Thyroid gland (tissue), 4 donors: ENCODE measurements around the gene PDIA2. TPM values are rescaled to one million over a fixed set of nuclear protein-coding genes. Genes with fewer than 3 reads are reported as not detected.
"Not testable (repeated sequence)": the region's sequence is repeated elsewhere in the genome, so short reads cannot be mapped to it uniquely, and the experiment has no call there.

Source experiments
- DNase-seq, 2 donors: peaks; one replicate each; pipeline ENCODE4 v3.0.0-alpha.2; 2019
- H3K27ac ChIP-seq, 3 donors: fragments of 200-600 bp; sonication (generic); 1 replicate in 2 of 3; 2 replicates in 1 of 3; pipeline ENCODE4 v1.5.1; 2016 to 2019; ENCODE audit warnings: mild to moderate bottlenecking in 1 of 3, moderate library complexity in 1 of 3
- H3K27me3 ChIP-seq: fragments of 200-600 bp; sonication (generic); one replicate; pipeline ENCODE4 v1.5.1; 2019
- H3K36me3 ChIP-seq, 2 donors: fragments of 200-600 bp; sonication (generic); one replicate each; pipeline ENCODE4 v1.5.1; 2016 to 2019
- H3K4me1 ChIP-seq, 2 donors: fragments of 200-600 bp; sonication (generic); one replicate each; pipeline ENCODE4 v1.5.1; 2017 to 2019
- H3K4me3 ChIP-seq, 3 donors: fragments of 200-600 bp; sonication (generic); replicated peaks in 1 of 3; 1 replicate in 2 of 3; 2 replicates in 1 of 3; pipeline ENCODE4 v1.5.1; 2016; ENCODE audit warnings: mild to moderate bottlenecking in 1 of 3
- H3K9me3 ChIP-seq: fragments of 200-600 bp; sonication (generic); one replicate; pipeline ENCODE4 v1.5.1; 2017
- POLR2A ChIP-seq, 2 donors: fragments of 450-650 bp; IDR thresholded peaks; one replicate each; pipeline ENCODE4 v1.6.1; 2017; ENCODE audit warnings: antibody characterized with exemption in 2 of 2, mild to moderate bottlenecking in 2 of 2, moderate library complexity in 1 of 2
- WGBS, 2 donors: methylation state at CpG; one replicate each; pipeline ENCODE4 v1.1.5; 2017; 5-methylcytosine and 5-hydroxymethylcytosine counted together
- intact Hi-C: fragments of 100-400 bp; cut with DNase I; formaldehyde crosslinking; loops from one replicate; pipeline ENCODE4 v1.15.1; 2023
- total RNA-seq, 4 donors: library from RNA; depleted of rRNA; stranded (reverse); fragments of >200 nt; gene quantifications; one replicate each; pipeline ENCODE4 v1.2.3, GENCODE V29; 2016
- TF ChIP-seq, protein P1 (sequence below), 6 experiments: fragments of 200-600 bp in 3 of 6; fragments of 450-650 bp in 3 of 6; sonication (generic) in 3 of 6; IDR thresholded peaks; one replicate each; pipeline ENCODE4 v1.5.1; 2016 to 2019; ENCODE audit warnings: antibody characterized with exemption in 6 of 6, mild to moderate bottlenecking in 2 of 6, inconsistent platforms in 1 of 6, moderate library complexity in 1 of 6

Gene PDIA2
- total RNA-seq, 4 donors from 2014 or later: 0.81 TPM; not detected in 3

DNA sequence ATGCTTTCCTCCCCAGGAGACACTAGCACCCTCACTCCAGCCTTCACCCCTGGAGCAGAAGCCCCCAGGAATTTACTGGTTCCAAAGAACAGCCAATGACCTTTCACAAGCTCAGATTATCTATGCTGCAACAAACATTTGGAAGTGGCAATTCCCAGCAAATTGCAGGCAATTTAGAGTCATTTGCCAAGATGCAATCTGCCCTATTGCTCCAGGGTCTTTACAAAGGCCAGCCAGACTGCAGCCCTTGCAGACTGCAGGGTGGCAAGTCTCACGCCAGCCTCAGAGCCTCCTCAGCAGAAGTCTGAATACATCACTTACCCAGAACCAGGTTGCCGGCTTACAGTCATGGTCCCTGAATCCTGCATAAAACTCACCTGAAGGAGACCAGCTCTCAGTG lies 47.8 kb downstream of the PDIA2 start:
- Histone ChIP-seq H3K27ac (no peak overlapping the region), H3K36me3 (no peaks in the 10 kb centered on the region), H3K4me3 (no peak overlapping the region), H3K27me3 (no peaks in the 10 kb centered on the region), H3K9me3 (no peaks in the 10 kb centered on the region), H3K4me1 (peaks cover 16% of the 10 kb centered on the region in 2 donors)
- no peak for TF ChIP-seq POLR2A (IDR thresholded peaks at IDR 0.05)
- TF ChIP-seq, protein P1, sequence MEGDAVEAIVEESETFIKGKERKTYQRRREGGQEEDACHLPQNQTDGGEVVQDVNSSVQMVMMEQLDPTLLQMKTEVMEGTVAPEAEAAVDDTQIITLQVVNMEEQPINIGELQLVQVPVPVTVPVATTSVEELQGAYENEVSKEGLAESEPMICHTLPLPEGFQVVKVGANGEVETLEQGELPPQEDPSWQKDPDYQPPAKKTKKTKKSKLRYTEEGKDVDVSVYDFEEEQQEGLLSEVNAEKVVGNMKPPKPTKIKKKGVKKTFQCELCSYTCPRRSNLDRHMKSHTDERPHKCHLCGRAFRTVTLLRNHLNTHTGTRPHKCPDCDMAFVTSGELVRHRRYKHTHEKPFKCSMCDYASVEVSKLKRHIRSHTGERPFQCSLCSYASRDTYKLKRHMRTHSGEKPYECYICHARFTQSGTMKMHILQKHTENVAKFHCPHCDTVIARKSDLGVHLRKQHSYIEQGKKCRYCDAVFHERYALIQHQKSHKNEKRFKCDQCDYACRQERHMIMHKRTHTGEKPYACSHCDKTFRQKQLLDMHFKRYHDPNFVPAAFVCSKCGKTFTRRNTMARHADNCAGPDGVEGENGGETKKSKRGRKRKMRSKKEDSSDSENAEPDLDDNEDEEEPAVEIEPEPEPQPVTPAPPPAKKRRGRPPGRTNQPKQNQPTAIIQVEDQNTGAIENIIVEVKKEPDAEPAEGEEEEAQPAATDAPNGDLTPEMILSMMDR (IDR thresholded peaks at IDR 0.05): no peak
- no peak for DNase-seq
- intact Hi-C loops: no loop called here
- WGBS, 2 donors: 85 to 91% methylated on average over 2 of the region's 2 CpGs

- H3K4me3 ChIP-seq, H3K36me3 ChIP-seq, DNase-seq, H3K27me3 ChIP-seq, intact Hi-C loops, H3K27ac ChIP-seq, H3K9me3 ChIP-seq: not testable (repeated sequence)
- WGBS, 2 donors: 81 to 82% methylated on average over 6 of the region's 6 CpGs
- peaks cover 16% of the 10 kb centered on the region in 2 donors for H3K4me1 ChIP-seq
Observed at GRCh38 chr16:331181-331814, 48.3 kb downstream of the PDIA2 start.

DNA sequence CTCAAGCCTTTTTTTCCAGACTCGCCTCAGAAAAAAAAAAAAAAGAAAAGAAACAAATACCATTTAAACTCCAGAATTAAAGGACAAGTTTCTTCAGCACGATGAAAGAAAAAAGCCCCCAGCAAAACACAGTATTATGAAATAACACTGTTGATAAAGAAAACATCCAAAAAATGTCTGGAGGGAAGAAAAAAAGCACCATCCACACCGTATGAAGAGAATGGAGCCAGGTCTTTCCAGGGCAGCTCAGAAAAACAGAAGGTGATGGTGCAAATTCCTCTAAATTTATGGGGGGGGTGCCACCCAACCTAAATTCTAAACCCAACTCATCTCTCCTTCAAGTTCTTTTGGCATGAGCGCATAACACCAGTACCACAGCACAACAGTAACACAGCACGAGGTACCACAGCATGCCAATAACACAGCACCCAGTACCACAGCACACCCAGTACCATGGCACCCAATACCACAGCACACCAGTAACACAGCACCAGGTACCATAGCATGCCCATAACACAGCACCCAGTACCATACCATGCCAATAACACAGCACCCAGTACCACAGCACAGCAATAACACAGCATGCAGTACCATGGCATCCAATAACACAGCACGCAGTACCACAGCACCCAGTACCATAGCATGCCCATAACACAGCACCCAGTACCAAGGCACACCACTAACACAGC lies 50.6 kb downstream of the PDIA2 start:
- 82 to 85% methylated on average over 6 of the region's 6 CpGs for WGBS, 2 donors
- no peak for DNase-seq
- Histone ChIP-seq H3K36me3 (no peaks in the 10 kb centered on the region), H3K27ac (no peak overlapping the region), H3K4me1 (no peaks in the 10 kb centered on the region), H3K4me3 (no peak overlapping the region), H3K27me3 (no peaks in the 10 kb centered on the region), H3K9me3 (no peaks in the 10 kb centered on the region)
- TF ChIP-seq, protein P1 (IDR thresholded peaks at IDR 0.05): no peak
- TF ChIP-seq POLR2A (IDR thresholded peaks at IDR 0.05): no peak
- intact Hi-C loops: no loop called here

DNA sequence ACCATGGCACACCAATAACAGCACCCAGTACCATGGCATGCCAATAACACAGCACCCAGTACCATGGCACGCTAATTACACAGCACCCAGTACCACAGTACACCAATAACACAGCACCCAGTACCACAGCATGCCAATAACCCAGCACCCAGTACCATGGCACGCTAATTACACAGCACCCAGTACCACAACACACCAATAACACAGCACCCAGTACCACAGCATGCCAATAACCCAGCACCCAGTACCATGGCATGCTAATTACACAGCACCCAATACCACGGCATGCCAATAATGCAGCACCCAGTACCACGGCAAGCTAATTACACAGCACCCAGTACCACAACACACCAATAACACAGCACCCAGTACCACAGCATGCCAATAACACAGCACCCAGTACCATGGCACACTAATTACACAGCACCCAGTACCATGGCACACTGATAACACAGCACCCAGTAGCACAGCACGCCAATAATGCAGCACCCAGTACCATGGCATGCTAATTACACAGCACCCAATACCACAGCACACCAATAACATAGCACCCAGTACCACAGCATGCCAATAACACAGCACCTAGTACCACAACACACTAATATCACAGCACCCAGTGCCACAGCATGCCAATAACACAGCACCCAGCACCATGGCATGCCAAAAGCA lies 51.3 kb downstream of the PDIA2 start:
- H3K9me3 ChIP-seq, DNase-seq, H3K27ac ChIP-seq, H3K4me1 ChIP-seq, H3K27me3 ChIP-seq, H3K4me3 ChIP-seq, H3K36me3 ChIP-seq, intact Hi-C loops: not testable (repeated sequence)
- WGBS, 2 donors: 88 to 96% methylated on average over 3 to 5 of the region's 5 CpGs

GRCh38 chr16:334861-335632 lies 52.1 kb downstream of the PDIA2 start:
- H3K27me3 ChIP-seq, H3K4me1 ChIP-seq, H3K9me3 ChIP-seq, H3K36me3 ChIP-seq, H3K27ac ChIP-seq, DNase-seq, H3K4me3 ChIP-seq, intact Hi-C loops: not testable (repeated sequence)
- 90 to 93% methylated on average over 11 of the region's 11 CpGs for WGBS, 2 donors

DNA sequence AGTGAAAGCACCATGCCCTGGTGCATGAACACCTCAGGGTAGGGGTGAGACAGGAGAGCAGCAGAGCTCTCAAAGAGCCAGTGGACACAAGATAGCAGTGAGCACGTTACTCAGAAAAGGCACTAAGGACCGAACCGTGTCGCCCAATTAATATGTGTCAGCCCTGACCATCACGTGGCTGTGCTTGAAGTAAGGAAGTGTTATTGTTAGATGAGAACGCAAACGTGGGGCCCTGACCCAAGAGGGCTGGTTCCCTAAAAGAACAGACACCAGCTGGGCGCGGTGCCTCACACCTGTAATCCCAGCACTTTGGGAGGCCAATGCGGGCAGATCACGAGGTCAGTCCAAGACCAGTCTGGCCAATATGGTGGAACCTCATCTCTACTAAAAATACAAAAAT lies 53.3 kb downstream of the PDIA2 start:
- WGBS, 2 donors: 81 to 88% methylated on average over 11 of the region's 11 CpGs
- no peak for TF ChIP-seq POLR2A (IDR thresholded peaks at IDR 0.05)
- TF ChIP-seq, protein P1 (IDR thresholded peaks at IDR 0.05): no peak
- intact Hi-C loops: no loop called here
- no peaks in the 10 kb centered on the region for H3K36me3 ChIP-seq
- H3K9me3 ChIP-seq: no peaks in the 10 kb centered on the region
- H3K4me3 ChIP-seq: no peak overlapping the region
- DNase-seq: no peak
- no peak overlapping the region for H3K27ac ChIP-seq
- no peaks in the 10 kb centered on the region for H3K27me3 ChIP-seq
- H3K4me1 ChIP-seq: no peaks in the 10 kb centered on the region

Other genes starting within 250 kb of the PDIA2 start
- gene POLR3K, start 229.6 kb upstream of the PDIA2 start, total RNA-seq: 1 to 10 TPM; 3.5 to 6.7 (median 4.6) TPM
- 10 to 100 TPM; 16.1 to 53.6 (median 34.8) TPM for gene SNRNP25, start 229.3 kb upstream of the PDIA2 start, total RNA-seq
- 10 to 100 TPM; 20.4 to 35.4 (median 28.4) TPM for gene RHBDF1, start 210.5 kb upstream of the PDIA2 start, total RNA-seq
- 100 to 1,000 TPM in 2 of 4 donors, 10 to 100 TPM in 2; 75.8 to 150 (median 104) TPM for gene MPG, start 204.9 kb upstream of the PDIA2 start, total RNA-seq
- gene NPRL3, start 144.5 kb upstream of the PDIA2 start, total RNA-seq: 10 to 100 TPM; 21.8 to 34.3 (median 26.1) TPM
- gene HBZ, start 130.5 kb upstream of the PDIA2 start, total RNA-seq: not detected
- not detected for gene HBM, start 117.2 kb upstream of the PDIA2 start, total RNA-seq
- 100 to 1,000 TPM in 1 of 4 donors, 10 to 100 TPM in 3; 21.2 to 136 (median 51.3) TPM for gene HBA2, start 110.3 kb upstream of the PDIA2 start, total RNA-seq
- gene HBA1, start 106.5 kb upstream of the PDIA2 start, total RNA-seq: 100 to 1,000 TPM in 1 of 4 donors, 10 to 100 TPM in 1, not detected in 2; 16.5 to 110 TPM
- gene HBQ1, start 102.7 kb upstream of the PDIA2 start, total RNA-seq: not detected
- 100 to 1,000 TPM in 3 of 4 donors, 10 to 100 TPM in 1; 96.6 to 218 (median 149) TPM for gene LUC7L, start 53.7 kb upstream of the PDIA2 start, total RNA-seq
- gene FAM234A, start 48.3 kb upstream of the PDIA2 start, total RNA-seq: 100 to 1,000 TPM in 2 of 4 donors, 10 to 100 TPM in 2; 35.3 to 140 (median 107) TPM
- 1 to 10 TPM in 3 of 4 donors, under 1 TPM in 1; 0.73 to 5.9 (median 3.0) TPM for gene RGS11, start 7.2 kb upstream of the PDIA2 start, total RNA-seq
- not detected for gene ARHGDIG, start 2.6 kb upstream of the PDIA2 start, total RNA-seq
- 10 to 100 TPM; 17.5 to 29.7 (median 26.4) TPM for gene AXIN1, start 69.6 kb downstream of the PDIA2 start, total RNA-seq
- gene MRPL28, start 87.4 kb downstream of the PDIA2 start, total RNA-seq: 100 to 1,000 TPM in 1 of 4 donors, 10 to 100 TPM in 3; 39.9 to 106 (median 80.7) TPM
- gene PGAP6, start 98.8 kb downstream of the PDIA2 start, total RNA-seq: 10 to 100 TPM; 31.6 to 83.3 (median 62.2) TPM
- gene NME4, start 114.0 kb downstream of the PDIA2 start, total RNA-seq: 10 to 100 TPM; 31.7 to 65.0 (median 59.7) TPM
- 10 to 100 TPM in 2 of 4 donors, 1 to 10 TPM in 2; 3.1 to 13.5 (median 9.5) TPM for gene DECR2, start 118.7 kb downstream of the PDIA2 start, total RNA-seq
- gene RAB11FIP3, start 142.5 kb downstream of the PDIA2 start, total RNA-seq: 10 to 100 TPM; 26.6 to 34.3 (median 28.0) TPM
- 10 to 100 TPM; 19.6 to 42.6 (median 29.0) TPM for gene CAPN15, start 244.5 kb downstream of the PDIA2 start, total RNA-seq